ENCODE measurements around the gene MYT1.
"Not testable (repeated sequence)": the region's sequence is repeated elsewhere in the genome, so short reads cannot be mapped to it uniquely, and the experiment has no call there.

The MYT1 gene

DNA sequence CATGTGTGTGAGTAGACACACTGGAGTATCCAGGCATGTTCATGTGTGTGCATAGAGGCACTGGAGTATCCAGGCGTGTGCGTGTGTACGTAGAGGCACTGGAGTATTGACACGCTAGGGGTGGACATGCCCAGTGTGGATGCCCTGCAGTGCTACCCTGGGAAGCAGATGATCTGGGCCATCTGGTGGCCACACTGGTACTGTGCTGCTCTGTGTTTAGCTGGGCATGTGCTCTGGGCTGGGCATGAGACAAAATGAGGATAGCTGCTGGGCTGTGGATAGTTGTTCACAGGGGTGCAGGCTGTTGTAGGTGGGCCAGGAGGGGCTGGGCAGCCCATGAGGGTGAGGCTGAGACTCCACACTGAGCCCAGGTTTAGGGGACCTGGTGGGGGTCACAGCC is 32.8 kb upstream of the MYT1 start:
- DNase-seq (ENCODE audit: low spot score) = peak; percentile 72

DNA sequence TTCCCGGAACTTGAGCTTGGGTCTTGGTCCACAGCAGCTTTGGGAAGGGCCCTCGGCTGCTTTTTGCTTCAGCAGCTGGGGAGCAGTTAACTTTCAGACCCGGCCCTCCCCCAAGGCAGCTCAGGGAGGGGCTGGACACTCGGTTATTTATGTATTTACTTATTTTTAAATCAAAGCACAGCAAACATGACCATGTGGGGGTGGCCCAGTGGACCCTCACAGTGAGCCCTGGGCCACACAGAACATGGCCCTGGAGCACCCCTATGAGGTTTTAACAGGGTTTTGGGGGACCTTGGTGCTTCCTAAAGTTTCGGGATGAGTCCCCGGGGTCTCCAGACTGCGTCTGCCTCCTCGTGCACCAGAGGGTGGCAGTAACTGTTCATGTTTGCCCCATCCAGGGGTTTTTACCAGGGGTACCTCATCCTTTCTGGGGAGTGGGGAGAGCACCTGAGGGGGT is 30.3 kb upstream of the MYT1 start:
- ChIA-PET POLR2A (ENCODE audit: low non-redundant PET) (no interaction called here), CTCF (interaction anchor here (0.6 kb wide), 1 partner anchor 73 kb away, joined by 3 read pairs; no protein-coding TSS in a partner anchor)
- DNase-seq (ENCODE audit: low spot score) = no peak
- no peak overlapping the region for H3K27ac ChIP-seq
- TF ChIP-seq, protein P1, sequence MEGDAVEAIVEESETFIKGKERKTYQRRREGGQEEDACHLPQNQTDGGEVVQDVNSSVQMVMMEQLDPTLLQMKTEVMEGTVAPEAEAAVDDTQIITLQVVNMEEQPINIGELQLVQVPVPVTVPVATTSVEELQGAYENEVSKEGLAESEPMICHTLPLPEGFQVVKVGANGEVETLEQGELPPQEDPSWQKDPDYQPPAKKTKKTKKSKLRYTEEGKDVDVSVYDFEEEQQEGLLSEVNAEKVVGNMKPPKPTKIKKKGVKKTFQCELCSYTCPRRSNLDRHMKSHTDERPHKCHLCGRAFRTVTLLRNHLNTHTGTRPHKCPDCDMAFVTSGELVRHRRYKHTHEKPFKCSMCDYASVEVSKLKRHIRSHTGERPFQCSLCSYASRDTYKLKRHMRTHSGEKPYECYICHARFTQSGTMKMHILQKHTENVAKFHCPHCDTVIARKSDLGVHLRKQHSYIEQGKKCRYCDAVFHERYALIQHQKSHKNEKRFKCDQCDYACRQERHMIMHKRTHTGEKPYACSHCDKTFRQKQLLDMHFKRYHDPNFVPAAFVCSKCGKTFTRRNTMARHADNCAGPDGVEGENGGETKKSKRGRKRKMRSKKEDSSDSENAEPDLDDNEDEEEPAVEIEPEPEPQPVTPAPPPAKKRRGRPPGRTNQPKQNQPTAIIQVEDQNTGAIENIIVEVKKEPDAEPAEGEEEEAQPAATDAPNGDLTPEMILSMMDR (conservative IDR thresholded peaks at IDR 0.05; ENCODE audit: low read depth) = no peak; the same call in 1 of the 2 replicates

More for the DNA sequence above, 32.8 kb upstream of the MYT1 start:
- no peak overlapping the region for H3K27ac ChIP-seq
- ChIA-PET CTCF (interaction anchor here (0.5 to 1.0 kb wide), 4 partner anchors 17 to 628 kb away, joined by 3 to 4 read pairs (median 4); partner anchors contain the start of gene OPRL1), POLR2A (ENCODE audit: low non-redundant PET) (no interaction called here)
- TF ChIP-seq, protein P1 (conservative IDR thresholded peaks at IDR 0.05; ENCODE audit: low read depth) = peak; percentile 25; the same call in 1 of the 2 replicates

DNA sequence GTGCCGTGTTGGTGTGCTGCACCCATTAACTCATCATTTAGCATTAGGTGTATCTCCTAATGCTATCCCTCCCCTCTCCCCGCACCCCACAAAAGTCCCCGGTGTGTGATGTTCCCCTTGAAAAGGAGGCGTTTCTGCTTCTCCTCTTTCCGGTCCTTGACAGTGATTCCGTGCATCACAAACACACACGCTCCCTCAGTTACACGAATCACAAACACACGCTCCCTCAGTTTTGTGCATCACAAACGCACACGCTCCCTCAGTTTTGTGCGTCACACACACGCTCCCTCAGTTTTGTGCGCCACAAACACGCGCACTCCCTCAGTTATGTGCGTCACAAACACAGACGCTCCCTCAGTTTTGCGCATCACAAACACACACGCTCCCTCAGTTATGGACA is 29.5 kb upstream of the MYT1 start:
- POLR2A ChIA-PET (ENCODE audit: low non-redundant PET); CTCF ChIA-PET; DNase-seq (ENCODE audit: low spot score); H3K27ac ChIP-seq: not testable (repeated sequence)

DNA sequence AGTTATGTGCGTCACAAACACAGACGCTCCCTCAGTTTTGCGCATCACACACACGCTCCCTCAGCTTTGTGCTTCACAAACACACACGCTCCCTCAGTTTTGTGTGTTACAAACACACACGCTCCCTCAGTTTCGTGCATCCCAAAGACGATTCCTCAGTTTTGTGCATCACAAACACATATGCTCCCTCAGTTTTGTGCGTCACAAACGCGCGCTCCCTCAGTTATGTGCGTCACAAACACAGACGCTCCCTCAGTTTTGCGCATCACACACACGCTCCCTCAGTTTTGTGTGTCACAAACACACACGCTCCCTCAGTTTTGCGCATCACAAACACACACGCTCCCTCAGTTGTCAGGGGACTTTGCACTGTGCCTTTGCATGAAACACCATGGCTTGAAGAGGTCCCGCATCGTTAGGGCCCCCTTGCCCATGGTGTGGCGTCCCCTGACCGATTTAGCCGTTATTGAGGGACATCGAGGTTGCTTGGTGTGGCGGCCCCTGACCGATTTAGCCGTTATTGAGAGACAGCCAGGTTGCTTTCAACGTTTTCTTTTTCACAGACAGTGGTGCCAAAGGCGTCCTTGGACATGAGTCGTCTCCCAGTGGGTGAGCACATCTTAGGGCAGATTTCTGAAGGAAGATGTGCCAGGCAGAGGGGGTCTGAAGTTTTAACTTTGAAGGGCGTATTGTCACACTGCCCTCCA is 28.1 kb upstream of the MYT1 start:
- DNase-seq (ENCODE audit: low spot score) = no peak
- H3K27ac ChIP-seq = no peak overlapping the region
- TF ChIP-seq, protein P1 (conservative IDR thresholded peaks at IDR 0.05; ENCODE audit: low read depth) = no peak
- POLR2A ChIA-PET (ENCODE audit: low non-redundant PET) = no interaction called here
- CTCF ChIA-PET = no interaction called here

DNA sequence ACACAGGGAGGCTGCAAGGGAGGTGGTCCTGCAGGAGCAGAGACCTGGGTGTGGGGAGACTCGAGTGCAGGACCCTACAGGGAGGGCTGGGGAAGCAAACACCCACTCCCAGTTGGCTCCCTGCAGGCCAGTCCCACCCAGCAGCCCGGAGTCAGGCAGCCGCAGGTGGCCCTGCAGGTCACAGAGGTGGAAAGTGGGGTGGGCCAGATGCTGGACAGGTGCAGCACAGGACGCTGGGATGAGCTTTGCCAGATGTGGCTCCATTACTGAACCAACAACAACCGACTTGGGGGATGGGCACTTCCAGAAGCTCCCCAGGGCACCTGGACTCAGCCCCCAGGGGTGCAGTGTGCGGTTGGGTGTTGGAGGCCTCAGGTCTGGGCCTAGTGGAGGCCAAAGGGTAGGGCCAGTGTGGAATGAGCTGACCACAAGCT is 26.6 kb upstream of the MYT1 start:
- no peak for DNase-seq (ENCODE audit: low spot score)
- TF ChIP-seq, protein P1 (conservative IDR thresholded peaks at IDR 0.05; ENCODE audit: low read depth) = no peak
- H3K27ac ChIP-seq = no peak overlapping the region
- POLR2A ChIA-PET (ENCODE audit: low non-redundant PET) = no interaction called here
- CTCF ChIA-PET = interaction anchor here (0.7 to 1.0 kb wide), 2 partner anchors 16 to 17 kb away, joined by 3 read pairs; no protein-coding TSS in a partner anchor

DNA sequence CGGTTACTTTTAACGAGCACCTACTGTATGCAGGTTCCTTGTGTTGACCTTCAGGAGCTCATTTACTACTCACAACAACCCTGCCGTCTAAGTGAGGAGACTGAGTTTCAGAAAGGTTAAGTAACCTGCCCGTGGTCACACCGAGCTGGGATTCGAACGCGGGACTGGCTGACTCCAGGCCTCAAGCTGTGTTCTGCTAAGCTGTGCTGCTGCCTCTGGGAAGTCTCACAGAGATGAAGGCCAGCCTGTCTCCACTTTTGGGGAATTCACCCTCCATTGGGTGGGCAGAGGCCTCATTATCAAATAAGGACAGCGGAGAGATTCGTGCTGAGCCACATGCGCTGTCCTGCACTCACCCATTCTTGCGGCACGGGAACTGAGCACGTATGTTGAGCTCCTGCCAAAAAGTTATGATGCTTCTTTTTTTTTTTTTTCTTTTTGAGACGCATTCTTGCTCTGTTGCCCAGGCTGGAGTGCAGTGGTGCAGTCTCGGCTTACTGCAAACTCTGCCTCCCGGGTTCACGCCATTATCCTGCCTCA is 25.9 kb upstream of the MYT1 start:
- H3K27ac ChIP-seq = no peak overlapping the region
- ChIA-PET CTCF (interaction anchor here (0.5 to 1.1 kb wide), 5 partner anchors 16 to 332 kb away, joined by 3 to 5 read pairs (median 3); no protein-coding TSS in a partner anchor), POLR2A (ENCODE audit: low non-redundant PET) (no interaction called here)
- TF ChIP-seq, protein P1 (conservative IDR thresholded peaks at IDR 0.05; ENCODE audit: low read depth) = no peak
- DNase-seq (ENCODE audit: low spot score) = no peak

Data from RWPE1 (cell line).